HepG2 (cell line): ENCODE measurements around the gene PSMD1. TPM values are rescaled to one million over a fixed set of nuclear protein-coding genes. Genes with fewer than 3 reads are reported as not detected.

Experiments
- DR1 ChIP-seq: sonication (generic); formaldehyde crosslinking; IDR thresholded peaks from 2 replicates; pipeline ENCODE4 v1.8.0; 2021; ENCODE audit warnings: mild to moderate bottlenecking, missing genetic modification reagents, inconsistent platforms
- NCOR1 ChIP-seq: fragments of 200-600 bp; sonication (generic); IDR thresholded peaks from 2 replicates; pipeline ENCODE4 v1.7.0; 2017; ENCODE audit warnings: antibody characterized with exemption, low read length, borderline replicate concordance
- POLR2AphosphoS5 ChIP-seq: IDR thresholded peaks from 2 replicates; pipeline ENCODE4 v1.6.1; 2012; ENCODE audit warnings: low read depth, low read length
- RNF2 ChIP-seq: fragments of 450-650 bp; conservative IDR thresholded peaks from 2 replicates; pipeline ENCODE4 v1.6.1; 2016; ENCODE audit warnings: low read depth
- SIX1 ChIP-seq: sonication (generic); formaldehyde crosslinking; IDR thresholded peaks from 2 replicates; pipeline ENCODE4 v1.4.0; 2020; ENCODE audit warnings: missing genetic modification reagents, borderline replicate concordance
- SMARCE1 ChIP-seq: fragments of 450-650 bp; IDR thresholded peaks from 2 replicates; pipeline ENCODE4 v1.6.1; 2017; ENCODE audit warnings: borderline replicate concordance
- SSRP1 ChIP-seq: IDR thresholded peaks from 2 replicates; pipeline ENCODE4 v1.6.1; 2016; ENCODE audit warnings: control low read depth
- TAF15 ChIP-seq: fragments of 200-400 bp; formaldehyde crosslinking; IDR thresholded peaks from one replicate; pipeline ENCODE4 v1.6.1; 2018; ENCODE audit warnings: mild to moderate bottlenecking, low read depth, low read length; ENCODE audit not compliant: poor library complexity, severe bottlenecking
- ZBTB20 ChIP-seq: sonication (generic); formaldehyde crosslinking; IDR thresholded peaks from 2 replicates; pipeline ENCODE4 v1.8.1; 2023; ENCODE audit warnings: missing genetic modification reagents, low read depth, mild to moderate bottlenecking, borderline replicate concordance
- ZNF335 ChIP-seq: sonication (generic); formaldehyde crosslinking; IDR thresholded peaks from 2 replicates; pipeline ENCODE4 v1.4.0; 2020; ENCODE audit warnings: missing genetic modification reagents
- ZNF501 ChIP-seq: sonication (generic); formaldehyde crosslinking; IDR thresholded peaks from 2 replicates; pipeline ENCODE4 v1.5.1; 2020; ENCODE audit warnings: mild to moderate bottlenecking, moderate library complexity, missing genetic modification reagents
- polyA plus RNA-seq, 8 experiments: library from polyadenylated mRNA; depleted of rRNA in 3 of 8; stranded (reverse) in 7 of 8; unstranded in 1 of 8; fragments of >200 nt; fragmentation: Illumina TruSeq in 4 of 8; extraction: Trizol in 4 of 8; gene quantifications; 2 replicates each; pipeline versions ENCODE4 v1.2.1 to v1.2.3, GENCODE V29; 2011 to 2016; ENCODE audit warnings: low read depth in 4 of 8, missing spikeins in 1 of 8, mixed read lengths in 1 of 8; ENCODE audit not compliant: insufficient read depth in 1 of 8
- total RNA-seq, 5 experiments: library from RNA; depleted of rRNA; stranded (reverse); fragments of >200 nt; fragmentation: Illumina TruSeq; extraction: Trizol; gene quantifications; 2 replicates each; pipeline ENCODE4 v1.2.3, GENCODE V29; 2016; ENCODE audit warnings: low read depth in 1 of 5
- TF ChIP-seq, protein P1 (sequence below): sonication (generic); formaldehyde crosslinking; IDR thresholded peaks from 2 replicates; pipeline ENCODE4 v1.4.0; 2020; ENCODE audit warnings: mild to moderate bottlenecking, missing genetic modification reagents
- TF ChIP-seq, protein P2 (sequence below): sonication (generic); formaldehyde crosslinking; IDR thresholded peaks from 2 replicates; pipeline ENCODE4 v1.4.0; 2020; ENCODE audit warnings: missing genetic modification reagents
- TF ChIP-seq, protein P3 (sequence below): sonication (generic); formaldehyde crosslinking; IDR thresholded peaks from 2 replicates; pipeline ENCODE4 v1.5.0; 2020; ENCODE audit warnings: missing genetic modification reagents
- TF ChIP-seq, protein P4 (sequence below): sonication (generic); formaldehyde crosslinking; IDR thresholded peaks from 2 replicates; pipeline ENCODE4 v1.4.0; 2020; ENCODE audit warnings: missing genetic modification reagents

Gene PSMD1
- total and polyA plus RNA-seq, 2 of the 13 experiments (the other 11 are each of a cell fraction or from before 2014, with no cell fraction given), result 136 to 191 TPM

DNA sequence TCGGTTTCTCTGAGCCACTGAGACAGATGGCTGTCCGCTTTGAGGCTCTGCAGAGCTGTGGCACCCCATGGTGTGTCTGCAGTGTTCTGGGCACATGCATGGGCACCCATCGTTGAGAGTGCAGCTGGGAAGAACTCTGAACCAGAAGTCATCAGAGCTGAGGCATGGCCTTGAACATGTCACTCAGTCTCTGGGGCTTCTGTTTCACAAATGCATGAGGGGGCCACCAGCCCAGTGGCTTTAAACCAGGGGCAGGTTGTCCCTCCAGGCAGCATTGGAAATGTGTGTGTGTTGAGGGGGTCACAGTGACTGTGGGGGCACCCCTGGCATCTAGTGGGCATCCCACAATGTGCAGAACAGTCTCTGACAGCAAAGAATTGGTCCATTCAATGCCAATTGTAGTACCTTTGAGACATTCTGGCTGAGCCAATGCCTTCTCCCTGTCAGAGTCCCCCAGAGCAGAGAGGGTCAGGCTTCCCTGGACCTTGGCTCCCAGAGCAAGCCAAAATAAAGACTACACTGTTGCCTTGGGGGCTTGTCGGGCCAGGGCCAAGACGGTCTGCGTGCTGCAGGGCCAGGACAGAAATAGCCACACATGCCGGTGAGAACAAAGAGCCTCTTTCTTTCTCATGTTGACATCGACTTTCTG is 9.3 kb upstream of the PSMD1 start (continued):
- TF ChIP-seq ZBTB20 (CRISPR knock-in tag) (no peak), ZNF501 (CRISPR knock-in tag) (no peak; the same call in 1 of the 2 replicates), POLR2AphosphoS5 (no peak; the same call in 1 of the 2 replicates), SSRP1 (peak; percentile 16; the same call in 1 of the 2 replicates), NCOR1 (peak; percentile 77), ZNF335 (CRISPR knock-in tag) (peak; percentile 83; the same call in 1 of the 2 replicates), DR1 (CRISPR knock-in tag) (no peak), SMARCE1 (no peak), RNF2 (no peak), TAF15 (no peak), SIX1 (CRISPR knock-in tag) (0 out of 2 replicates have a peak, but pooled peaks have one; percentile 14)
- TF ChIP-seq, protein P1, sequence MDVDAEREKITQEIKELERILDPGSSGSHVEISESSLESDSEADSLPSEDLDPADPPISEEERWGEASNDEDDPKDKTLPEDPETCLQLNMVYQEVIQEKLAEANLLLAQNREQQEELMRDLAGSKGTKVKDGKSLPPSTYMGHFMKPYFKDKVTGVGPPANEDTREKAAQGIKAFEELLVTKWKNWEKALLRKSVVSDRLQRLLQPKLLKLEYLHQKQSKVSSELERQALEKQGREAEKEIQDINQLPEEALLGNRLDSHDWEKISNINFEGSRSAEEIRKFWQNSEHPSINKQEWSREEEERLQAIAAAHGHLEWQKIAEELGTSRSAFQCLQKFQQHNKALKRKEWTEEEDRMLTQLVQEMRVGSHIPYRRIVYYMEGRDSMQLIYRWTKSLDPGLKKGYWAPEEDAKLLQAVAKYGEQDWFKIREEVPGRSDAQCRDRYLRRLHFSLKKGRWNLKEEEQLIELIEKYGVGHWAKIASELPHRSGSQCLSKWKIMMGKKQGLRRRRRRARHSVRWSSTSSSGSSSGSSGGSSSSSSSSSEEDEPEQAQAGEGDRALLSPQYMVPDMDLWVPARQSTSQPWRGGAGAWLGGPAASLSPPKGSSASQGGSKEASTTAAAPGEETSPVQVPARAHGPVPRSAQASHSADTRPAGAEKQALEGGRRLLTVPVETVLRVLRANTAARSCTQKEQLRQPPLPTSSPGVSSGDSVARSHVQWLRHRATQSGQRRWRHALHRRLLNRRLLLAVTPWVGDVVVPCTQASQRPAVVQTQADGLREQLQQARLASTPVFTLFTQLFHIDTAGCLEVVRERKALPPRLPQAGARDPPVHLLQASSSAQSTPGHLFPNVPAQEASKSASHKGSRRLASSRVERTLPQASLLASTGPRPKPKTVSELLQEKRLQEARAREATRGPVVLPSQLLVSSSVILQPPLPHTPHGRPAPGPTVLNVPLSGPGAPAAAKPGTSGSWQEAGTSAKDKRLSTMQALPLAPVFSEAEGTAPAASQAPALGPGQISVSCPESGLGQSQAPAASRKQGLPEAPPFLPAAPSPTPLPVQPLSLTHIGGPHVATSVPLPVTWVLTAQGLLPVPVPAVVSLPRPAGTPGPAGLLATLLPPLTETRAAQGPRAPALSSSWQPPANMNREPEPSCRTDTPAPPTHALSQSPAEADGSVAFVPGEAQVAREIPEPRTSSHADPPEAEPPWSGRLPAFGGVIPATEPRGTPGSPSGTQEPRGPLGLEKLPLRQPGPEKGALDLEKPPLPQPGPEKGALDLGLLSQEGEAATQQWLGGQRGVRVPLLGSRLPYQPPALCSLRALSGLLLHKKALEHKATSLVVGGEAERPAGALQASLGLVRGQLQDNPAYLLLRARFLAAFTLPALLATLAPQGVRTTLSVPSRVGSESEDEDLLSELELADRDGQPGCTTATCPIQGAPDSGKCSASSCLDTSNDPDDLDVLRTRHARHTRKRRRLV, result 0 out of 2 replicates have a peak, but pooled peaks have one; percentile 12
- TF ChIP-seq, protein P2, sequence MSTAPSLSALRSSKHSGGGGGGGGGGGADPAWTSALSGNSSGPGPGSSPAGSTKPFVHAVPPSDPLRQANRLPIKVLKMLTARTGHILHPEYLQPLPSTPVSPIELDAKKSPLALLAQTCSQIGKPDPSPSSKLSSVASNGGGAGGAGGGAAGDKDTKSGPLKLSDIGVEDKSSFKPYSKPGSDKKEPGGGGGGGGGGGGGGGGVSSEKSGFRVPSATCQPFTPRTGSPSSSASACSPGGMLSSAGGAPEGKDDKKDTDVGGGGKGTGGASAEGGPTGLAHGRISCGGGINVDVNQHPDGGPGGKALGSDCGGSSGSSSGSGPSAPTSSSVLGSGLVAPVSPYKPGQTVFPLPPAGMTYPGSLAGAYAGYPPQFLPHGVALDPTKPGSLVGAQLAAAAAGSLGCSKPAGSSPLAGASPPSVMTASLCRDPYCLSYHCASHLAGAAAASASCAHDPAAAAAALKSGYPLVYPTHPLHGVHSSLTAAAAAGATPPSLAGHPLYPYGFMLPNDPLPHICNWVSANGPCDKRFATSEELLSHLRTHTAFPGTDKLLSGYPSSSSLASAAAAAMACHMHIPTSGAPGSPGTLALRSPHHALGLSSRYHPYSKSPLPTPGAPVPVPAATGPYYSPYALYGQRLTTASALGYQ, result 0 out of 2 replicates have a peak, but pooled peaks have one; percentile 57
- TF ChIP-seq, protein P3, sequence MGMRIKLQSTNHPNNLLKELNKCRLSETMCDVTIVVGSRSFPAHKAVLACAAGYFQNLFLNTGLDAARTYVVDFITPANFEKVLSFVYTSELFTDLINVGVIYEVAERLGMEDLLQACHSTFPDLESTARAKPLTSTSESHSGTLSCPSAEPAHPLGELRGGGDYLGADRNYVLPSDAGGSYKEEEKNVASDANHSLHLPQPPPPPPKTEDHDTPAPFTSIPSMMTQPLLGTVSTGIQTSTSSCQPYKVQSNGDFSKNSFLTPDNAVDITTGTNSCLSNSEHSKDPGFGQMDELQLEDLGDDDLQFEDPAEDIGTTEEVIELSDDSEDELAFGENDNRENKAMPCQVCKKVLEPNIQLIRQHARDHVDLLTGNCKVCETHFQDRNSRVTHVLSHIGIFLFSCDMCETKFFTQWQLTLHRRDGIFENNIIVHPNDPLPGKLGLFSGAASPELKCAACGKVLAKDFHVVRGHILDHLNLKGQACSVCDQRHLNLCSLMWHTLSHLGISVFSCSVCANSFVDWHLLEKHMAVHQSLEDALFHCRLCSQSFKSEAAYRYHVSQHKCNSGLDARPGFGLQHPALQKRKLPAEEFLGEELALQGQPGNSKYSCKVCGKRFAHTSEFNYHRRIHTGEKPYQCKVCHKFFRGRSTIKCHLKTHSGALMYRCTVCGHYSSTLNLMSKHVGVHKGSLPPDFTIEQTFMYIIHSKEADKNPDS, result no peak; the same call in 1 of the 2 replicates
- TF ChIP-seq, protein P4, sequence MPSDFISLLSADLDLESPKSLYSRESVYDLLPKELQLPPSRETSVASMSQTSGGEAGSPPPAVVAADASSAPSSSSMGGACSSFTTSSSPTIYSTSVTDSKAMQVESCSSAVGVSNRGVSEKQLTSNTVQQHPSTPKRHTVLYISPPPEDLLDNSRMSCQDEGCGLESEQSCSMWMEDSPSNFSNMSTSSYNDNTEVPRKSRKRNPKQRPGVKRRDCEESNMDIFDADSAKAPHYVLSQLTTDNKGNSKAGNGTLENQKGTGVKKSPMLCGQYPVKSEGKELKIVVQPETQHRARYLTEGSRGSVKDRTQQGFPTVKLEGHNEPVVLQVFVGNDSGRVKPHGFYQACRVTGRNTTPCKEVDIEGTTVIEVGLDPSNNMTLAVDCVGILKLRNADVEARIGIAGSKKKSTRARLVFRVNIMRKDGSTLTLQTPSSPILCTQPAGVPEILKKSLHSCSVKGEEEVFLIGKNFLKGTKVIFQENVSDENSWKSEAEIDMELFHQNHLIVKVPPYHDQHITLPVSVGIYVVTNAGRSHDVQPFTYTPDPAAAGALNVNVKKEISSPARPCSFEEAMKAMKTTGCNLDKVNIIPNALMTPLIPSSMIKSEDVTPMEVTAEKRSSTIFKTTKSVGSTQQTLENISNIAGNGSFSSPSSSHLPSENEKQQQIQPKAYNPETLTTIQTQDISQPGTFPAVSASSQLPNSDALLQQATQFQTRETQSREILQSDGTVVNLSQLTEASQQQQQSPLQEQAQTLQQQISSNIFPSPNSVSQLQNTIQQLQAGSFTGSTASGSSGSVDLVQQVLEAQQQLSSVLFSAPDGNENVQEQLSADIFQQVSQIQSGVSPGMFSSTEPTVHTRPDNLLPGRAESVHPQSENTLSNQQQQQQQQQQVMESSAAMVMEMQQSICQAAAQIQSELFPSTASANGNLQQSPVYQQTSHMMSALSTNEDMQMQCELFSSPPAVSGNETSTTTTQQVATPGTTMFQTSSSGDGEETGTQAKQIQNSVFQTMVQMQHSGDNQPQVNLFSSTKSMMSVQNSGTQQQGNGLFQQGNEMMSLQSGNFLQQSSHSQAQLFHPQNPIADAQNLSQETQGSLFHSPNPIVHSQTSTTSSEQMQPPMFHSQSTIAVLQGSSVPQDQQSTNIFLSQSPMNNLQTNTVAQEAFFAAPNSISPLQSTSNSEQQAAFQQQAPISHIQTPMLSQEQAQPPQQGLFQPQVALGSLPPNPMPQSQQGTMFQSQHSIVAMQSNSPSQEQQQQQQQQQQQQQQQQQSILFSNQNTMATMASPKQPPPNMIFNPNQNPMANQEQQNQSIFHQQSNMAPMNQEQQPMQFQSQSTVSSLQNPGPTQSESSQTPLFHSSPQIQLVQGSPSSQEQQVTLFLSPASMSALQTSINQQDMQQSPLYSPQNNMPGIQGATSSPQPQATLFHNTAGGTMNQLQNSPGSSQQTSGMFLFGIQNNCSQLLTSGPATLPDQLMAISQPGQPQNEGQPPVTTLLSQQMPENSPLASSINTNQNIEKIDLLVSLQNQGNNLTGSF, result no peak
